ENCODE measurements around the gene MT1E.
"Not testable (repeated sequence)": the region's sequence is repeated elsewhere in the genome, so short reads cannot be mapped to it uniquely, and the experiment has no call there.

MT1E gene

GRCh38 chr16:56645311-56645710, 19.7 kb downstream of the MT1E start:
- no peak for FAIRE-seq

GRCh38 chr16:56645838-56646237, 20.3 kb downstream of the MT1E start:
- DNase-seq (ENCODE audit: low spot score) (no peak), FAIRE-seq (no peak)

More at GRCh38 chr16:56645311-56645710, 19.7 kb downstream of the MT1E start:
- no peak for DNase-seq (ENCODE audit: low spot score)

- no peak for DNase-seq (ENCODE audit: low spot score)
- no peak for FAIRE-seq
These were observed 22.3 kb downstream of the MT1E start for GRCh38 chr16:56647641-56648431.

- no peak for DNase-seq (ENCODE audit: low spot score)
- FAIRE-seq = no peak
These were observed 23.7 kb downstream of the MT1E start for GRCh38 chr16:56649271-56649670.

GRCh38 chr16:56649820-56650219, 24.2 kb downstream of the MT1E start:
- DNase-seq (ENCODE audit: low spot score) (no peak), FAIRE-seq (no peak)

GRCh38 chr16:56651586-56651985, 26.0 kb downstream of the MT1E start, which contains the start of gene MT1B:
Gene MT1B (plus strand): TSS chr16:56651886. CDS start chr16:56651954, 68 bp downstream.
- DNase-seq (ENCODE audit: low spot score) (no peak), FAIRE-seq (no peak)

GRCh38 chr16:56652600-56652999, 27.0 kb downstream of the MT1E start:
- DNase-seq (ENCODE audit: low spot score) = no peak
- no peak for FAIRE-seq

GRCh38 chr16:56653218-56653617, 27.6 kb downstream of the MT1E start:
- FAIRE-seq (no peak), DNase-seq (ENCODE audit: low spot score) (no peak)

GRCh38 chr16:56657555-56658326, 32.2 kb downstream of the MT1E start, which contains the start of gene MT1F:
Gene MT1F (plus strand): TSS chr16:56657959. CDS start chr16:56658059, 100 bp downstream.
- no peak for DNase-seq (ENCODE audit: low spot score)
- FAIRE-seq = no peak

- FAIRE-seq (no peak), DNase-seq (ENCODE audit: low spot score) (no peak)
These were observed 32.8 kb downstream of the MT1E start for GRCh38 chr16:56658327-56658875.

GRCh38 chr16:56662357-56663354, 37.1 kb downstream of the MT1E start:
- DNase-seq (ENCODE audit: low spot score) (no peak), FAIRE-seq (no peak)

- no peak for FAIRE-seq
- DNase-seq (ENCODE audit: low spot score) = no peak
These were observed 38.9 kb downstream of the MT1E start for GRCh38 chr16:56664506-56664905.

GRCh38 chr16:56665286-56666261, 40.0 kb downstream of the MT1E start:
- DNase-seq (ENCODE audit: low spot score); FAIRE-seq: not testable (repeated sequence)

GRCh38 chr16:56667581-56668571, 42.3 kb downstream of the MT1E start, which contains the start of gene MT1G:
Gene MT1G (minus strand): TSS chr16:56668065. CDS start chr16:56667993, 72 bp downstream.
- no peak for DNase-seq (ENCODE audit: low spot score)
- no peak for FAIRE-seq

GRCh38 chr16:56669005-56669839, 43.6 kb downstream of the MT1E start, which contains the start of gene MT1H:
Gene MT1H (plus strand): TSS chr16:56669814. CDS start chr16:56669885, 71 bp downstream.
- FAIRE-seq = no peak
- DNase-seq (ENCODE audit: low spot score) = no peak

GRCh38 chr16:56669840-56670619, 44.4 kb downstream of the MT1E start:
- FAIRE-seq (no peak), DNase-seq (ENCODE audit: low spot score) (no peak)

GRCh38 chr16:56670620-56670934, 45.0 kb downstream of the MT1E start:
- FAIRE-seq = no peak
- DNase-seq (ENCODE audit: low spot score) = no peak
